Cardiac muscle cell (in vitro differentiated cells and primary cell): ENCODE measurements around the gene SH3BP1. TPM values are rescaled to one million over a fixed set of nuclear protein-coding genes. Genes with fewer than 3 reads are reported as not detected.

Experiments used
- DNase-seq, 2 donors: peaks; one replicate each; pipeline versions ENCODE4 v3.0.0 to v3.0.0-alpha.2; 2010 to 2017; ENCODE audit warnings: low read depth in 1 of 2, low spot score in 1 of 2
- H3K27ac ChIP-seq: fragments of 200-600 bp; sonication (generic); 2 replicates; pipeline ENCODE4 v1.5.1; 2016
- H3K27me3 ChIP-seq: fragments of 200-600 bp; sonication (generic); 2 replicates; pipeline ENCODE4 v1.6.0; 2016; ENCODE audit warnings: control low read depth
- H3K36me3 ChIP-seq: fragments of 200-600 bp; sonication (generic); 2 replicates; pipeline ENCODE4 v1.5.1; 2016; ENCODE audit warnings: control low read depth
- H3K4me1 ChIP-seq: fragments of 200-600 bp; sonication (generic); 2 replicates; pipeline ENCODE4 v1.8.1; 2017; ENCODE audit warnings: low read depth, mild to moderate bottlenecking, mixed run types
- H3K4me3 ChIP-seq: fragments of 200-600 bp; sonication (generic); 2 replicates; pipeline ENCODE4 v1.5.1; 2016; ENCODE audit warnings: mild to moderate bottlenecking
- H3K9me3 ChIP-seq: fragments of 200-600 bp; sonication (generic); 2 replicates; pipeline ENCODE4 v1.5.1; 2017; ENCODE audit warnings: low read depth, mild to moderate bottlenecking, control low read depth
- polyA plus RNA-seq: library from polyadenylated mRNA; unstranded; fragments of >200 nt; fragmentation: Nextera tagmentation; extraction: Ambion mirVana; gene quantifications from 2 replicates; pipeline ENCODE4 v1.2.1, GENCODE V29; 2016
- total RNA-seq: library from RNA; depleted of rRNA; stranded (reverse); fragments of >200 nt; gene quantifications from 2 replicates; pipeline ENCODE4 v1.2.3, GENCODE V29; 2016
- TF ChIP-seq, protein P1 (sequence below): IDR thresholded peaks from 2 replicates; pipeline ENCODE4 v1.5.1; 2012; ENCODE audit warnings: low read depth, mild to moderate bottlenecking, low read length

Gene SH3BP1
- total and polyA plus RNA-seq, 2 experiments from 2014 or later: 15.0 to 51.9 TPM

DNA sequence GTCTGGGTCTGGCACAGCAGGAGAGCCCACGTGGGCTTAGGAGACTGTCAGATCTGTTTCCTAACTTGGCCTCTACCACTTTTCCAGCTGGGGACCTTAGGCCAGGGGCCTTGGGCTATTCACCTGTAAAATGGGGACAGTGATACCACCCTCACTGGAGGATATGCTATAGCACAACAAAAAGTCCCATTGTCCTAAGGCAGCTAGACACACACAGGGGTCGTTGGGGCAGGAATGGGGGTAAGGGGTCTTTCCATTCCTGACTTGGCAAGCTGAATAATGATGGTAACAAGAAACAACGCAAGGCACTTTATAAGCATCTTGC lies 2.6 kb upstream of the SH3BP1 start:
- TF ChIP-seq, protein P1, sequence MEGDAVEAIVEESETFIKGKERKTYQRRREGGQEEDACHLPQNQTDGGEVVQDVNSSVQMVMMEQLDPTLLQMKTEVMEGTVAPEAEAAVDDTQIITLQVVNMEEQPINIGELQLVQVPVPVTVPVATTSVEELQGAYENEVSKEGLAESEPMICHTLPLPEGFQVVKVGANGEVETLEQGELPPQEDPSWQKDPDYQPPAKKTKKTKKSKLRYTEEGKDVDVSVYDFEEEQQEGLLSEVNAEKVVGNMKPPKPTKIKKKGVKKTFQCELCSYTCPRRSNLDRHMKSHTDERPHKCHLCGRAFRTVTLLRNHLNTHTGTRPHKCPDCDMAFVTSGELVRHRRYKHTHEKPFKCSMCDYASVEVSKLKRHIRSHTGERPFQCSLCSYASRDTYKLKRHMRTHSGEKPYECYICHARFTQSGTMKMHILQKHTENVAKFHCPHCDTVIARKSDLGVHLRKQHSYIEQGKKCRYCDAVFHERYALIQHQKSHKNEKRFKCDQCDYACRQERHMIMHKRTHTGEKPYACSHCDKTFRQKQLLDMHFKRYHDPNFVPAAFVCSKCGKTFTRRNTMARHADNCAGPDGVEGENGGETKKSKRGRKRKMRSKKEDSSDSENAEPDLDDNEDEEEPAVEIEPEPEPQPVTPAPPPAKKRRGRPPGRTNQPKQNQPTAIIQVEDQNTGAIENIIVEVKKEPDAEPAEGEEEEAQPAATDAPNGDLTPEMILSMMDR: no peak
- peaks cover 32% of the 10 kb centered on the region for H3K4me1 ChIP-seq
- H3K36me3 ChIP-seq: no peaks in the 10 kb centered on the region
- no peak overlapping the region for H3K27ac ChIP-seq
- no peak for DNase-seq
- no peaks in the 10 kb centered on the region for H3K9me3 ChIP-seq
- H3K4me3 ChIP-seq: no peak overlapping the region
- H3K27me3 ChIP-seq: no peaks in the 10 kb centered on the region

DNA sequence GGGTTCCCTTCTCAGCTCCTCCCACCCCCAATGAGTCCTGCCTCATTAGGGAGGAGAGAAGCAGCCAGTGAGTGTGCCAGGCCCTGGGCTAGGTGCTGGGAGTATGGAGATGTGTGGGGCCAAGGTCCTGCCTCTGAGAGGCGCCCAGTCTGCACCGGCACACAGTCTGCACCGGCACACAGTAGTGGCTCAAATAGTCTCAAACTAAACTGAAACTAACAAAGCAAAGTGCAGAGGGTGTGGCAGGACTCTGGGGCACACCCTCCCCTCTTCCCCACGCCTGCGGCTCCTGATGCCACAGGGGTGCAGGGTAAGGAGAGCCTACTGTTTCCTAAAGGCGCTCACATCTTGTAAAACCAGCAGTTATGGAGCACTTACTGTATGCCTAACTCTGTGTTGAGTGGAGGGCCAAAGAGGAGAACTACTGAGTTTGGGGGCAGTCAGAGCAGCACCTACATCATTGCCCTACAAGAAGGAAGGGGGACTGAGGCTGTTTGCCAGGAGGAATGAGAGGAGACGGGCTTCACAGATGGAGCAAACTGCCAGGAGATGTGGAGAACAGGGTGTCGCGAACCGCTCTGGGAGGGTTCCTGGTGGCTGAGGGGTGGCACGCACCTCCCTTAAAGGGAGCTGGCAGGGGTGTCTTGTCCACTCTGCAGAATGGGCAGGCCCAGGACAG lies 939 bp upstream of the SH3BP1 start:
- H3K4me3 ChIP-seq: no peak overlapping the region
- peaks cover 28% of the 10 kb centered on the region for H3K4me1 ChIP-seq
- H3K9me3 ChIP-seq: no peaks in the 10 kb centered on the region

DNA sequence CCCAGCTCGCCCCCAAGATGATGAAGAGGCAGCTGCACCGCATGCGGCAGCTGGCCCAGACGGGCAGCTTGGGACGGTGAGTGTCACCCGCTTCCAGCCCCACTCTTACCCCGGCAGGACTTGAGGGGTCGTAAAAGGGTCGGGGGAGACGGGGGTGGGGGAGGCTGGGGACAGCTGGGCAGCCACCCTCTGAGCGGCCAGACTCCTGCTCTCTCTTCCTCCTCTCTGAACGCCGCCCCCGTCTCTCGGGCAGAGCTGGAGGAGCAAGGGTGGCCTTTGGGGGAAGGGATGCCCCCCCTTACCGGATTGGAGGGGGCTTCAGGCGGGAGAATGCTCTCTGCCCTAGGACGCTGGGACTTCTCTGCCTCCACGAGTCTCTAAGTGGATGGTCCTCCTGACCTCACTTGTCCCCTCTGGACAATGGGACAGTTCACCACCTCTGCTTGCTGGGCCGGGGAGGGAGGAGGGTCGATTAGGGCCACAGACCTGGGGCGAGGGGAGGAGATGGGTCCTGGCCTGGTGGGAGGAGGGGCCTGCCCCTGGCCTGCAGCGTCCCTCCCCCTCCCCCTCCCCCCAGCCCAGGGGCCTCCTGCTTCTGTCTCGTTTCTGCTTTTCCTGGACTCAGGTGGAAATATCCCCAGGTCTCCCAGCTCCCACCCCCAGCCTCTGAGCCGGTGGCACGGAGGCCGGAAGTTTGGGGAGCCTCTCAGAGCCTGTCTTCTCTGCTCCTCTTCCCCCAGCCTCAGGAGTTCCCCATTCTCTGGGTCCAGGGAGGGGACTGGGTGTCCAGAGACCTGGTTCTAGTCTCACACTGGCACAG lies 512 bp downstream of the SH3BP1 start:
- DNase-seq: no peak
- Histone ChIP-seq H3K27me3 (no peaks in the 10 kb centered on the region), H3K27ac (no peak overlapping the region), H3K4me1 (peaks cover 13% of the 10 kb centered on the region), H3K36me3 (no peaks in the 10 kb centered on the region), H3K9me3 (no peaks in the 10 kb centered on the region), H3K4me3 (peak overlapping the region; percentile 86)
- TF ChIP-seq, protein P1: no peak

More for the DNA sequence above, 939 bp upstream of the SH3BP1 start:
- TF ChIP-seq, protein P1: no peak
- Histone ChIP-seq H3K27ac (no peak overlapping the region), H3K27me3 (no peaks in the 10 kb centered on the region), H3K36me3 (no peaks in the 10 kb centered on the region)
- no peak for DNase-seq

DNA sequence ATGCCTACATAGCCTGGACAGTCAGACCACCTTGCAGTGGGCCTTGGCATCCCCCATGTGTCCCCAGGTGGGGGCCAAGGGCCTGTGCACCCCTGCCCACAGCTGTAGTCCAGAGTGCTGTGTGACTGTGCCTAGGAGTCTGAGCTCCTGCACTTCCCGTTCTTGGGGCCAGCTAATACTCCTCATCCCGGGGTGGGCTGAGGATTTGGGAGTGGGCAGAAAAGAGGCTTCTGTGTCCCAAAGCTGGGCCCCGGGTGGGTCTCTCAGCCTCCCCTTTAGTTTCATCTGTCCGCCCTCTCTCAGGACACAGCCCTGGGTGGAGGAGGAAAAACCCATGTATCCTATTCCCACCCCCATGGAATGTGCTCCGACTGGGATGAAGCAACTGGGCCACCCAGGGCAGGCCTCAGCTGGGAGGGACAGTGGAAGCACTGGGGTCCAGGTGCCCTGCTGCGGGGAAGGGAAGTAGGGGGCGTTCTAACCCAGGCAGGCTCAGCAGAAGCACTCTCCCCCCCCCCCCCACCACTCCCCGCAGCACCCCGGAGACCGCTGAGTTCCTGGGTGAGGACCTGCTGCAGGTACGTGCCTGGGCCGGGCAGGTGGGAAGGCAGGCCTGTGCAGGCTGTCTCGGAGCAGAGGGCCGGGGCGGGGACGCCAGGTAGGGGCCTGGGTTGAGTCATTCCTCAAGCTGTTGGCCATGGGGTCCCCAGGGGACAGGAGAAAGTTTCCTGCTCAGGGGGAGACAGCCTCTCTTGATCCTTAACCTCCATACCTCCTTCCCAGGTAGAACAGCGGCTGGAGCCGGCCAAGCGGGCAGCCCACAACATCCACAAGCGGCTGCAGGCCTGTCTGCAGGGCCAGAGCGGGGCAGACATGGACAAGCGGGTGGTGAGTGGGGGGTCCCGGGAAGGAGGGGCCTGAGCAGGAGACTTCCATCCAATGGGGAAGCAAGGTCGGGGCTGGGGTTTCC lies 1.4 kb downstream of the SH3BP1 start:
- DNase-seq: peak in 1 of 2 donors; percentile 16
- Histone ChIP-seq H3K4me3 (peak overlapping the region; percentile 86), H3K36me3 (no peaks in the 10 kb centered on the region), H3K27ac (no peak overlapping the region), H3K4me1 (peaks cover 8% of the 10 kb centered on the region), H3K9me3 (no peaks in the 10 kb centered on the region), H3K27me3 (no peaks in the 10 kb centered on the region)
- TF ChIP-seq, protein P1: no peak

DNA sequence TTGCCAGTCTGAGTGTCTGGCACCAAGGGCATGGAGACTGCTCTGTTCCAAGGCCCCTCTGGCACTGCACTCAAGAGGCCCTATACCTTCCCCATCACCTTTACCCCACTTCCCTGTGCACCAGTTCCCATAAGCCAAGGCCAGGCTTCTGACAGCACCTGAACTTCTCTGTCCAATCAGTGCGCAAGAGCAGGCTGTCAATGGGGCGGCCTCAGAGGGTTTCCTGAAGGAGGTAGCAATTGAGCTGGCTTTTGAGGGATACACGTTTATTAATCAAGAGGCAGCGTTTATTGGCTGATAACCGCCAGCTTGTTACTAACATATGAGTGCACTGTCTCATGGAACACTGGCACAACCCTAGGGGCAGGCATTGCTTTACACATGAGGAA lies 2.1 kb downstream of the SH3BP1 start:
- H3K4me3 ChIP-seq: no peak overlapping the region
- no peak overlapping the region for H3K27ac ChIP-seq
- no peak for DNase-seq
- no peaks in the 10 kb centered on the region for H3K9me3 ChIP-seq
- peaks cover 8% of the 10 kb centered on the region for H3K4me1 ChIP-seq
- TF ChIP-seq, protein P1: no peak
- no peaks in the 10 kb centered on the region for H3K36me3 ChIP-seq
- H3K27me3 ChIP-seq: no peaks in the 10 kb centered on the region
